ENCODE data around the gene GPS1.

The GPS1 gene

DNA sequence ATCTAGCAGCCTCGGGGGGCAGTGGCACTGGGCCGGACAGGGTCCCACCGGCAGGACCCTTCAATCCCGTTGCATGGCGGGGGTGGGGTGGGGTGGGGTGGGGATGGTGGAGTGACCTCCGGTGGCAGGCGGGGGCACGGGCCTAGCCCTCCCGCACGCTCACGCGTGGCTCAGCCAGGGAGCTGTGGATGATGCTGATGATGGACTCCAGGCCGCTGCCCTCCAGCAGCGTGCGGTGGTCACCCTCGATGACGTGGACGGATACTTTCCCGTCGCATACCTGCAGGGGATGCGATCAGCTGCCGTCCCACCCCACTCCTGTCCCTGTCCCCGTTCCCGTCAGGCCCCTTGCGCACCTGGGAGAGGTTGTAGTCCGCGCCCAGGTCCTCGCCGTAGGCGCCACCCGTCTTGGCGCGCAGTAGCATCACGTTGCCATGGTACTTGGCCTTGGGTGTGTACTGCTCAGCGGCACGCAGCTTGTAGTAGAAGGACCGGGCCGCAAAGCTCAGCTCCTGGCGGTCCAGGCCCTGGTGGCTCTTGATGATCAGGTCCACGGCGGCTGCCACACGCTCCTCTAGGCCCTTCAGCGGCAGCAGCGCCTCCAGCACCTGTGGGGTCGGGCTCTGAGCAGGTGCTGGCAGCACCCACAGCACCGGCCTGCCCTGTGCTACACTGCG lies 27.4 kb downstream of the GPS1 start:
- DNase-seq (ENCODE audit: low spot score): no peak

DNA sequence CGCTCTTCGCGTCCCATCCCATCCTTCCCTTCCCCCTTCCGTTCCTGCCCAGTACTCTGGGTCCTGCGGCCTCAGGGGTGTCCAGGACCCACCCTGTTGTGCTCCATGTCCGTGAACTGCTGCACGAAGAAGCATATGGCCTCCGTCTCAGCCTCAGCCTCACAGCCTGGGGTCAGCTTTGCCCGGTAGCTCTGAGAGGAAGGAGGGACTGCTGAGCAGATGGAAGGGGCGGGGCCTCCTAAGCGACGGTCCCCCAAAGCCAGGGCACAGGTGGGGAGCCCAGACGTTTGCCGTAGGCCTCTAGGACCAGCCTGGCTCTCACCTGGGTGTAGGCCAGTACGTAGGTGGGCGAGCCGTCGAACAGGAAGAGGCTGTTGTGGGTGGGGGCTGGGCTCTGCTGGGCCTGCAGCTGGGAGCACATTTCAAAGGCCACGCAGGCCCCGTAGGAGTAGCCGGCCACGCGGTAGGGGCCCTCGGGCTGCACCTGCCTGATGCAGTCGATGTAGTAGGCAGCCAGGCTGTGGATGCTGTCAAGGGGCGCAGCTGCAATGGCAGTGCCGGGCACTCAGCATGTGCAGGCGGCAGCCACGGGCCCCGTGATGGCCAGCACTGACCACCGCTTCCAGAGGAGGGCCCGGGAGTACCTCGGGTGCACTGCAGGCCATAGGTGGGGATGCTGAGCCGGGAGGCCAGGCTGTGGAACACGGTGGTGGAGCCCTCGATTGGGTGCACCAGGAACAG lies 28.5 kb downstream of the GPS1 start:
- no peak for DNase-seq (ENCODE audit: low spot score)

DNA sequence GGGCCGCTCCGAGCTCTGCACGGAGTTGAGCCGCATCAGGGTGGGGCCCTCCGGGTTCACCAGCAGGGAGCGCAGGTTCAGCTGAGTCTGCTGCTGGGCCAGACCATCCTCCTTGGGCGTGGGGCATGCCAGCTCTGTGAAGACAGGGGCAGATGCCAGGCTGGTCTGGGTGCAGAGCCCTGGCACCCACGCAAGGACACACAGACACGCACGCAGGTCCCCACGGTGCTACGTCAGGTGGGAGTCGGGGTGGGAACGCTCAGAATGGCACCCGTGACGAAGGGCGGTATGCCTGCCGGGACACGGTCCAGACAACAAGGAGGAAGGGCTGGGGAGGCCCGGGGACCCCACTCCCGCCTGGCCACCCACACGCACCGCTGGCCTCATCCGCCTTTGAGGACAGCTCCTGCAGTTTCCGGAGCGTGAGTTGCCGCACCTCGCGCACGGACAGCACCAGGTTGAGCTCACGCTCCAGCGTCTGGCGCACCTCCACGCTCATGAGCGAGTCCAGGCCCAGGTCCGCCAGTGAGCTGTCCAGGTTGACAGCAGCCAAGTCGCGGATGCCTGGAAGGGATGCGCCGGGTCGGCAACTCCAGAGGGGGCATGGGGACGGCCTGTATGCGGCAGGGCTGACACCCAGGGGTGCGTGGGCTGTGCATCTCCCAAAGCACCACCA lies 29.2 kb downstream of the GPS1 start:
- no peak for DNase-seq (ENCODE audit: low spot score)

DNA sequence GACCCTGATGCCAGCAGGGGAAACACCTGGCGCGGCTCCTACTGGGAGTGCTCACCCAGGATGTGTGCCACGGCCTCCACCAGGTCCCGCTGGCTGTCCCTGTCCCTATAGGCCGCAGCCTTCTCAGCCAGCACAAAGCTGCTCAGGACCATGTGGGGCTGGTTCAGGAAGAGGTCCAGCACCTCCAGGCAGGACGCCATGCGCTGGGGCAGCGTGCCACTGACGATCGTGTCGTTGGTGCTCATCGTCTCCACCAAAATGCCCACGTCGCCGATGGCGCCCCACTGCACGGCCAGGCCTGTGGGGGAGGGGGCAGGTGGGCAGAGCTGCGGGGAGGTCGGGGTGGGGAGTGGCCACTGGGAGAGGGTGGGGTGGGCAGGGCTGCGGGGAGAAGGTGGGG lies 29.8 kb downstream of the GPS1 start:
- no peak for DNase-seq (ENCODE audit: low spot score)

DNA sequence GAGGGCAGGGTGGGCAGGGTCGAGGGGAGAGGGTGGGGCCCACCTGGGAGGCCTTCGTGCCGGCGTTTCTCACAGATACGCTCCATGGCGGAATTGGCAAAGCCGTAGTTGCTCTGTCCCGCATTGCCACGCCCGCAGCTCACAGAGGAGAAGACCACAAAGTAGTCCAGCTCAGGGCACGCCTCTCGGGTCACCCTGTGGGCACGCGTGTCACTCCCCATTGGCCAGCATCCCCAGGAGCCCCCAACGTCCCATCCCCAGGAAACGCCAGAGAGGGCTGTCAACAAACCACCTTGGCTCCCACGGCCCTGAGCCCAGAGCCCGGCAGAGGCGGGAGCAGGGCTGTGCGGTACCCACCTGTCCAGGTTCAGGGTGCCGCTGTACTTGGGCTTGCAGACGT lies 30.3 kb downstream of the GPS1 start:
- no peak for DNase-seq (ENCODE audit: low spot score)

DNA sequence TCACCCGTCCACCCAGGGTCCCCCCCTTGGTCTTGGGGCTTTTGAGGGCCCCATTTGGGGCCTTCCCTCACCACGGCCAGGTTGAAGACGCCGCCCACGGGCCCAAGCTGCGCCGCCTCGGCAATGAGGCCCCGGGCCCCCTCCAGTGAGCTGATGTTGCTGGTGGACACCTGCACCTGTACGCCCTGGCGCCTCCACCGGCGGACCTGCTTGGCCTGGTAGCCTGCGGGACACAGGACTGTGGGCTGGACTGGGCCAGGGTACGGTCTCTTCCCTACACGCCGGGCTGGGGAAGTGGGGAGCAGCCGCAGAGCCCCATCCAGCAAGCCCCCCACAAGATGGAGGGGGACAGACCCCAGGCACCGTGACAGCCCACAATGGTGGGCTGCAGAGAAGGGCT lies 30.8 kb downstream of the GPS1 start:
- no peak for DNase-seq (ENCODE audit: low spot score)

DNA sequence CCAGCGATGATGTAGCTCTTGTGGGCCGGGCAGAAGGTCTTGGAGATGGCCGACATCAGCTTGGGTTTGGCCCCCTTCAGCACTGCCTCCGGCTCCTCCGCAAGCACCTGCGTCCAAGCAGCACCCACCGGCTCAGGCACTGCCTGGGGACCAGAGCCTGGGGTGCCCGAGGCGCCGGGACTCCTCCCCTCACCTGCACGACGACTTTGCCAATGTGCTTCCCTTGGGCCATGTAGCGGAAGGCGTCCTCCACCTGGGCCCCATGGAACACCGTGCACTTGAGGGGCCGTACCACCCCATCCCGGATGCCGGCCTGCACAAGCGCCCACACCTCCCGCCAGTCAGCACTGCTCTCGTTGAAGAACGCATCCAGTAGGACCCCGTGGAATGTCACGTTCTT lies 31.3 kb downstream of the GPS1 start:
- DNase-seq (ENCODE audit: low spot score): no peak

DNA sequence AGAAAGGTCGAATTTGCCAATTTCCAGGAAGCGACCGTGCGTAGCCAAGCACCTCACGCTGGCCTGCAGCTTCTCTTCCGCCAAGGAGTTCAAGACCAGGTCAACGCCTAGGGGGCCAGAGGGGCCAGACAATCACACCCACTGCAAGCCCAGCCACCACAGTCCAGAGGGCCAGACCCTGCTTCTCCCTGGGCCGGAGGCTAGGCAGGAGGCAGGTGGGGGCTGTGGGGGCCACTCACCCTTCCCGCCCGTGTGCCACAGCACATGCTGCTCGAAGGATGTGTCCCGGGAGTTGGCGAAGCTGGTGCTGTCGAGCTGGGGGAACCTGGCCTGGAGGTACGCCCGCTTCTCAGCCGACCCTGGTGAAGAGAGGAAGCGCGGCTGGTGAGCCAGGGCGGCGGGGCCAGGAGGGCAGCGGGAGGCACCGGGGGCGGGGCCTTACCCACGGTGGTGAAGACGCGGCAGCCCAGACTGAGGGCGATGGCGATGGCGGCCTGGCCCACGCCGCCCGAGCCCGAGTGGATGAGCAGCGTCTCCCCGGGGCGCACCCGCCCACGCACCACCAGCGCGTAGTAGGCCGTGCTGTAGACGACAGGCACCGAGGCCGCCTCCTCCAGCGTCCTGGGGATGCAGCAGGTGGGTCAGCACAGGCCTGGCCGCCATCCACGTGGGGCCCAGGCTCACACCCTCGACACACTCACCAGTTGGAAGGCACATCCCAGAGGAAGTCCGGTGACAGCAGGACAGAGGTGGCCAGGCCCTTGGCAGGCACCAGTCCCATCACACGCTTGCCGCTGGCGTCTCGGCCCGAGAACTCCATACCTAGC lies 32.0 kb downstream of the GPS1 start:
- no peak for DNase-seq (ENCODE audit: low spot score)

DNA sequence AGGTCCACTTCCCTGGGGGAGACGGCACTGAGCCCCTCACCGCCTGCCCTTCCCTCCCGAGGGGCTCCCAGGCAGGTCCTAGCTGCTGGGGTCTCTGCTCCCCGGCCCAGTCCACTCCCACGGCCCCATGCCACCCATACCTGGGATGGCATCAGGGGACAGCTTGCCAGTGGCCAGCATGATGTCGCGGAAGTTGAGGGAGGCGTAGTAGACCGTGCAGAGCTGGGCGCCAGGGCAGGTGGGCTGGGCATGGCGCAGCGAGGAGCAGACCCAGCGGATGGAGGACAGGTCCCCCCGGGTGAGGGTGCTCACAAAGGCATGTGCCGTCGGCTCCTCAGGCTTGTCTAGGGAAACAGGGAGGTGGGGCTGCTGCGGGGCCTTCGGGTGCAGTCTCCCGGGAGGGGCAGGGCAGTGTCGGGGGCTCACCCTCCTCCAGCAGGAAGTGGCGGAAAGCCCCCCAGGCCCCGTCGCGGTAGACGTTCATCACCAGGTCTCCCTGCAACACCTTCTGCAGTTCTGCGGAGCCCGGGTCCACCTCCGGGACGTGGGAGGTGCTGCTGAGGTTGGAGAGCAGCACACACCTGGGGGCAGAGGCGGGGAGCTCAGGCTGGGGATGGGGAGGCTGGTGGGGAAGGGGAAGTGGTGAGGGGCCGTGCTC lies 32.8 kb downstream of the GPS1 start:
- no peak for DNase-seq (ENCODE audit: low spot score)

DNA sequence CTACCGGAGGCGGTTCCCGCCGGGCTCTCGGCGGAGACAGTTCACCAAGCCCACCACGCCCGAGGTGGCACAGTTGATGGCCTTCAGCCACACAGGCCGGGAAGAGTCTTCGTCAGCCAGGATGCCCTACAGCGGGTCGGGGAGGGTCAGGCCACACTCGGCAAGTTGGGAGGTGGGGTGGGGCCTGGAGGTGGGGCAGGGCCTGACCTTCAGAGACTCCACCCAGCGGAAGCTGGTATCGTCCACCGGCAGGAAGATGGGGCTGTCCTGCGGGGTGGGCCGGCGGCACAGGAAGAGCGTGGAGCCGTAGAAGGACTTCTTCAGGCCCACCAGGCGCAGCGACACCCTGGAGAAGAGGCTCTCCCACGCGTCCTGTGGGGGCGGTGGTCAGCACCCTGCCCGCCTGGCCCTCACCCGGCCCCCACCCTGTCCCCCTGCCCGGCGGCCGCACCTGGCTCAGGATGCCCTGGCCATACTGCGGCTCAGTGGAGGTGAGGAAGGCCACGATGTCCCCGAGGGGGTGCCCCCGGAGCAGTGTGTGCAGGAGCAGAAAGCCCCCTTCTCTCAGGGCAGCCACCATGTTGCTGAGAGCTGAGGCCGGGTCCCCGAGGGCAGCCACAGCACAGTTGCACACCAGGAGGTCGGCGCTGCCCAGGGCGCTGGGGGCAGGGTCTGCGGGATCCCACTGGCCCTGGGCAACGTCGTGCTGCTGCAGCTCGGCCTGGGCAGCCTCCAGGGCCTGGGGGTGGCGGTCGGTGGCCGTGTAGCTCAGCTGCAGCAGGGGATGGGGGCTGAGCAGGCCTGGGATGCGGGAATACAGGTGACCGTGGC lies 33.5 kb downstream of the GPS1 start:
- DNase-seq (ENCODE audit: low spot score): no peak

DNA sequence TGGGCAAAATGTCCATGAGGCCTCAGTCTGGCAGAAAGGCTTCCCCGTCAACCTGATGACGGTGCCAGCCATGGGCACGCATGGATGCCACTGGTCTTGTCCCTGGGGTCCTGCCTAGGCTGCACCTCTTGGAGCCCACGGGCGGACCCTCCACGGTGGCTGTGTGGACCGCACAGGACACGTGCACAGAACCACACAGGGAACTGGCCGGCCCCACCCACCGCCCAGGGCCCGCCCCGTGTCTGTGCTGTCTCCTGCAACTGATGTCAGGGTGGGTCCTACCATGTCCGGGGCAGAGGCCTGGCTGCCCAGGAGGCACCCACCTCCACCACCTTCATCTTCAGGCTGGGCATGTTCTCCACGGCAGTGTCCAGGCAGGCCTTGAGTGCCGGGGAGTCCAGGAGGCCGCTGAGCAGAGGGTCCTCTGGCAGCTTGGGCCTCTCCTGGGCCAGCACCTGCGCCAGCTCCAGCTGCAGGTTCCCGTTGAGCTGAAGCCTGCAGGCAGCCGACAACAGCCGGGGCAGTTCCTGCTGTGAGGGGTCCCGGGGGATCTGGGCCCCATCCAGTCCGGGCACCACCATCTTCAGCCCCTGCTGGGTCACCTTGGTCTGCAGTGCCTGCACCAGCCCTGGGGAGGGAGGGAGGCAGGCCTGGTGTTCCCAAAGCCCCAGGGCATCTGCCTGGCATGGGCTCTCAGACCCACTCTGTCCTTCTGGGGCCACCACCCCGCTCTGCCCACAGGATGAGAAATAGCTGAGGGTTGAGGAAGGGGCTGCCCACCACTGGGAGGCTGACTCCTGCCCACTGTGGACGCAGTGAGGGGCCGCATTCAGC lies 34.5 kb downstream of the GPS1 start:
- no peak for DNase-seq (ENCODE audit: low spot score)

DNA sequence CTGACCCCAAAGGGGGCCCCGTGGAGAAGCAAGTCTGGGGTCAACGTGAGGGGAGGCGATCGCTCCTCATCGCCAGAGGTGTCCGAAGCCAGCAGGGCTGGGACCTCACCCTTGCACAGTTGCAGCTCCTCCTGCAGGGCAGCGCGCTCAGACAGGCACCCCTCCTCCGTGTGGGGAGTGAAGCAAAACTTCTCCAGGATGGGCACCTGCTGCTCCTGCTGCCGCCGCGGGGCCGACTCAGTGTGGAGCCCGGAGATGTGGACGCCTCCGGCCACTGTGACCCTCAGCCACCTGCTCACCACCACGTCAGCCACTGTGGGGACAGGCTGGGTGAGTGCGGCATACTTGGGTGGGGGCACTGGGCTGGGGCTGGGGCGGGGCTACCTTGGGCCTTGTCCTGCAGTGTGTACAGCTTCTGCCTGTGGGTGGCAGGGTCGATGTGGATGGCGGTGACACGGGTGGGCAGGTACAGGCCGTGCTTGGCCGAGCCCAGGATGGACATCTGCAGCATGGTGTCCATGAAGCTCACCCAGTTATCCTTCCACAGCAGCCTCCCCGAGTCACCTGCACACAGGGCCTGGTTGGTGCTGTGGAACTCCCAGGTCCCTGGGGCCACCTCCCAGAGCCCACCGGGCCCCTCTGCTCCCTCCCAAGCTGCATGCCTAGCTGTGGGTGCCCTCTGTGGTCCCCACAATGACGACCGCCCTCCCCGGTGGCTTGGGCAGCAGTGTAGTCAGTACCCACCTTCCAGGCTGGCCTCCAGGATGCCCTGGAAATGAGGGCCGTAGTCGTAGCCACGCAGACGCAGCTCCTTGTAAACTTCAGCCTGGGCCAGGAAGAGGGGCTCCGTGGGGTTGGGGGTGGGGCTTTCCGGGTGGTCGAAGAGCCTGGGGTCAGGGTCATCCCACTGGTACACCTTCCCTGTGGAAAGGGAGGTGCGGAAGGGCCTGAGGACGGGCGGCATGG lies 35.5 kb downstream of the GPS1 start:
- DNase-seq (ENCODE audit: low spot score): no peak

DNA sequence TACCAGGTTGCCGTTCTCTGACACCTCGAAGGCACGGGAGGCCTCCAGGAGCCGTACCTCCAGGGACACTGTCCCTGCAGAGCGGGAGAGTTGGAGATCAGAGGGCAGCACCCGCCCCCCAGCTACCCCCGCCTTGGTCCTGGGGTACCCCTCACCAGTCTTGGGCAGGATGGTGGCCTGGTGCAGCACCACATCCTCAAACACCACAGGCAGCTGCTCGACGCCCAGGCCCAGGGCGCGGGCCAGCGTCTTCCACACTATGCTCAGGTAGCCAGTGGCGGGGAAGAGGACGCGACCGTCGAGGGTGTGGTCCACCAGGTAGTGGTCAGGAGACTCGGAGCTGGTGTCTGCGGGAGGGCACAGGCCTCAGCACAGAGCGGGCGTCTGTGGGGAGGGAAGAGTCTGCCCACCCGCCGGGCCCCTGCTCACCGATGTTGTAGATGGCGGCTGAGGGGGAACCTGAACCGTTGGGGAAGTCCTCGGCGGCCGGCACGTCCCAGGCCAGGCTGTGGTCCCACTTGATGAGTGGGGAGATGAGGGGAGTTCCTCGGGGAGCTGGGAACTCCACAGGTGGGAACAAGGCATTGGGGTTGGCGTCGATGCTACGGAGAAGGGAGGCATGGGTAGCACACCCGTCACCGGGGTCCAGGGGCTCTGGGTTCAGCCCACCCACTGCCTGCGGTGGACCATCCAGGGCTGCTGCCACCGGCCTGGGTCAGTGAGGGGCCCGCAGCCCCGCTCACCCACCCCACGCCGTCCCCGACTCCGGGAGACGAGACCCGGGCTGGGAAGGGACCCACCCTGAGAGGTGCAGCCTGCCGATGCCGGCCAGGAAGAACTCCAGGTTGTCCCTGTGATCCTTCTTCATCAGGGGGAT lies 36.5 kb downstream of the GPS1 start:
- DNase-seq (ENCODE audit: low spot score): no peak

DNA sequence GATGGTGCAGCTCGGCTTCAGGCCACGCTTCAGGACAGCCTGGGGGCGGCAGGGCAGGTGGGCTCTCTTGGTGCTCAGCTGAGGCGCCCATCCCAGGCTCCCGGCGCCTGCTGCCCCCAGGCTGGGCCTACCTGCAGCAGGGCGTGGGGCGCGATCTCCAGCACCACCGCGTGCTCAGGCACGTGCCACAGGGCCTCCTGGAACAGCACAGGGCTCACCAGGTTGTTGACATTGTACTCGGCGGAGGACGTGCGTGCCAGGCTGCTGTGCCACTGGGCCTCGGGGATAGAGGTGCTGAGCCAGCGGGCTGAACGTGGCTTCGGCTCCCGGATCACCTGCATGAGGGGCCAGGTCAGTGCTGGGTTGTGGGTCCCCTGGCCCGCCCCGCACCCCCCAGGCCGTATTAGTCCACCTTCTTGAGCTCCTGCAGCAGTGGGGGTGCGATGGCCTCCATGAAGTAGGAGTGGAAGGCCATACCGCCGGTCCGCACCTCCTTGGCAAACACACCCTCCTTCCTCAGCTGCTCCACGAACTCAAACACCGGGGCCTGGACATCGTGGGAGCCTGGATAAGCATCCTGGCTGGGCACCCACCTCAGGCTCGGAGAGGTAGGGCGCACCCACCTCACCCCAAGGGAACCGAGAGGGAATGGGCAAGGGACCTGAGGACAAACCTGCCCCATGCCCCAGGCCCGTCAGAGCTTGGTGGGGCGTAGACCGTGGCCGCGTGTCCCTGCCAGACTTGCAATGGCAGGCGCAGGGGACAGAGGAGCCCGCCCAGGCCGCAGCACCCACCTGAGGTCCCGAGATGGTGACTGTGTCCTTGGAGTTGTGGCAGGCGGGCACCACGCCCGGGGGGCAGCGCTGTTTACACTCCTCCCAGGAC lies 37.4 kb downstream of the GPS1 start:
- DNase-seq (ENCODE audit: low spot score): no peak

DNA sequence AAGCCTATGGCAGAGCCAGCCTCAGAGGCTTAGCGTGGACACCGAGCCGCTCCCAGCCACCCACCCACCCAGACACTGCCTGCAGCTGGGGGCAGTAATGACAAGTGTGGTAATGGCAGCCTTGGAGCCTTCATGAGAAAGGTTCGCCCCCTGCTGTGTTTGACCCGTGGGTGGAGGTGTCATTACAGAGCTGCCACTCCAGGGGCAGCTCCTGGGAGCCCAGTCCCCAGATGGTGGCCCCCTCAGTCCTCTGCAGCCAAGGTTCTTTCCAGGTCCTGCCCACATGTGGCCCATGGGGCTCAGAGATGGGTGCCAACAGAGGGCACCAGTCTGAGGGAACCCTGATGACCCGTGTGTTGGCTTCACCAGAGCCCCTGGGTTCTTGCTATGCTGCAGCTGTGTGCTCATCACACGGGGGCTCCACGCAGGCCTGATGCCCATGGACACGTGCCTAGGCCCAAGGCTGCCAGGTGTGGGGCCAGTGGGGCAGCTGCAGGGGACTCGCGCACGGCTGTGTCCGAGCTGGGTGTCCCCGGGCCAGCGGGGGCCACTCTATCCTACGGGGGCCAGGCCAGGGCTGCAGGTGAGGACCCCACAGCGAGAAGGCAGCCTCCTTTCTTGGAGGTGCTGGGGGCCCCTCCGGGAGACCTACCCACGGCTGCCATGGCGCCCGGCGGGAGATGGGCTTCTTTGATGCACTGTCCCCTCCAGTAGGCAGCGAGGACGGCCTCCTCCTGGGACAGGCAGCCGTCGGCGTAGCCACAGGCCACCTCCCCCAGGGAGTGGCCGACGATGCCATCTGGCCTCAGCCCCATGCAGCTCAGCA lies 38.2 kb downstream of the GPS1 start:
- DNase-seq (ENCODE audit: low spot score): no peak

All from AG20443 (cell line).